Measurements from ENCODE around the gene DAPK2. TPM values are rescaled to one million over a fixed set of nuclear protein-coding genes. Genes with fewer than 3 reads are reported as not detected.
A peak's percentile ranks its signal among the peaks of the same experiment; 100 is the strongest.

The DAPK2 gene
- polyA plus RNA-seq, 3 donors = 3.9 to 4.9 (median 4.3) TPM

DNA sequence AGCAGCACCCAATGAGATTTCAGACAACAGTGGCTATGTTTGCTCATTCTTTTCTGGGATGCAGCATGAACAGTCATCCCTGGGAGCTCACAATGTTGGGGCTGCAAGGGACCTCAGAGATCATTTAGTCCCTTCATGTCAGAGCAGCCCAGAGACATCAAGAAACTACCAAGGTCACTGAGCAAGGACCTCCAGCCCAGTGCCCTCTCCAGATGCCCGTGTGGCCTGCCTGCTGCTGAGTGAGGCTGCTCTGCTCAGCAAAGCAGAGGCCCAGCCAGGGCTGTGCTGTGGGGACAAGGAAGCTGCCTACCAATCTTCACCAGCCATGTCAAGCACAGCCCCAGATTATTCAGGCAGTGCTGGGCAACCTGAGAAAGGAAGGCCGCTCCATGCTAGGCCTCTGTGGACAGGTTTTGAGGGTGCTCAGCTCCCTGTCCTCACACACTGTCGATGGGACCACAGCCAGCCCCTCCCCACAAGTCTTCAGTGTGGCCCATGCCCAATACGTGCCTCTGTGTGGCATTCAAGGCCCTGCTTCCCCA, 99.7 kb downstream of the DAPK2 start:
- no peak for DNase-seq (ENCODE audit: low read depth in 3 of 3, low spot score in 2 of 3)

DNA sequence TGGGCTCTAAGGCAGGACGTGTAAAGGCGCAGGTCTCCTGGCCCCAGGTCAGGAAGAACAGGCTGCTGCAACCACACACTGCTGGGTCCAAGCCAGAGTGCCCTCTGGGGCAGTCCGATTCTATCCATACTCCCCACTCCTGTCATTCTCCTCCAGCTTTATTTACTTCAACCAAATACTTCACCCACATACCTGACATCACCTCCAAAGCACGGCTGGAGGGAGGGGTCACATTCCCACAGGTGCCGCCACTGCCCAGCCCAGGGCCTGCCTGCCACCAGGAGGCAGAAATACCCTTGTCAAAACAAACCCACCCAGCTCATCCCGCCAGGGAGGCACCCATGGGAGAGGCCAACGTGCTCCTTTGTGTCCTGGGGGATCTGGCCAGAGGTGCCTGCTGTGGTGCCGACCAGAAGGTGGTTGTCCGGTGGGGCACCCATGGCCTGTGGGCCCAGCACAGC, 100.4 kb downstream of the DAPK2 start:
- DNase-seq (ENCODE audit: low read depth in 3 of 3, low spot score in 2 of 3) = no peak

DNA sequence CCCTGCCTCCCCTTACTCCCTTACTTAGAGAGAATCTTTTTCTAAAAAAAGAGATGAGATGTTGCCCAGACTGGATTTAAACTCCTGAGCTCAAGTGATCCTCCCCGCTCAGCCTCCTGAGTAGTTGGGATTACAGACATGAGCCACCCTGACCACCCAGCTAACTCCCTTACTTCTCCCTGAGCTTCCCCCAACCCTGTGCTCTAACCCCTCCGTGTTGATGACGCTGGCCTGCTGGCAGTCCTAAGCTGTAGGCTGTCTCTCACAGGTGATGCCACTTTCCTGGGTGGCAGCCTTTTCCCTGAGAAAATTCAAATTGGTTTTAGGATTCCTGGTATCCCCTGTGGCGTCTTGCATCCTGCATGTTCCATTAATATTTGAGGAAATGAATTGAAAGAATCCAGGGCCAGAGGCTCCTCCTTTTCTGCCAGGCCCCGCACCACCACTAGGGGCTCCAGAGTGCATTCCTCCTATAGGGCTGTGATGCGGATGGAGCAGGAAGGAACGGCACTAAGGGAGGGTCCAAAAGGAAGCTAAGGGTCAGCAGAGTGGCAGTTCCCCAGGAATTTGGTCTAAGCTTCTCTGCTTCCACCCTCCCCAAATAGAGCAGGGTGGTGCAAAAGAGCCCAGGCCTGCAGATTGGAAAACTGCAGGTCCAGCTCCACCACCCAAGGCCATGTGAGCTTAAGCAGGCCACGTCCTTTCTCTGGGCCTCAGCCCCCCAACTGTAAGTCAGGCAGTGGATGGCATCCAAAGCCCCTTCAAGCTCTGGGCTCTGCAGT, 101.1 kb downstream of the DAPK2 start:
- peak in 2 of 3 donors; percentile 36 to 45 for DNase-seq (ENCODE audit: low read depth in 3 of 3, low spot score in 2 of 3)

DNA sequence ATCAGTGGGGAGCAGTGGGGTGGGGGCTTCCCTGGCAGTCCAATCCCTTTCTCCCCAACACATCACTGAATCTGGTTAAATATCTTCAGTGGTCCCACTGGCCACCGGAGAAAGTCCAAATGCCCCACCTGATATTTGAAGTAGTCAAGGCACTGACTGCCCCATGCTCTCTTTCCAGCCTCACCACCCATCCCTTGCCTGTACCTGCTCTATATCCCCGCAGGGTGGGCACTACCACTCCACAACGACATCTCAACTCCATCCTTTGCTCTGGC, 101.7 kb downstream of the DAPK2 start:
- DNase-seq (ENCODE audit: low read depth in 3 of 3, low spot score in 2 of 3) = no peak

DNA sequence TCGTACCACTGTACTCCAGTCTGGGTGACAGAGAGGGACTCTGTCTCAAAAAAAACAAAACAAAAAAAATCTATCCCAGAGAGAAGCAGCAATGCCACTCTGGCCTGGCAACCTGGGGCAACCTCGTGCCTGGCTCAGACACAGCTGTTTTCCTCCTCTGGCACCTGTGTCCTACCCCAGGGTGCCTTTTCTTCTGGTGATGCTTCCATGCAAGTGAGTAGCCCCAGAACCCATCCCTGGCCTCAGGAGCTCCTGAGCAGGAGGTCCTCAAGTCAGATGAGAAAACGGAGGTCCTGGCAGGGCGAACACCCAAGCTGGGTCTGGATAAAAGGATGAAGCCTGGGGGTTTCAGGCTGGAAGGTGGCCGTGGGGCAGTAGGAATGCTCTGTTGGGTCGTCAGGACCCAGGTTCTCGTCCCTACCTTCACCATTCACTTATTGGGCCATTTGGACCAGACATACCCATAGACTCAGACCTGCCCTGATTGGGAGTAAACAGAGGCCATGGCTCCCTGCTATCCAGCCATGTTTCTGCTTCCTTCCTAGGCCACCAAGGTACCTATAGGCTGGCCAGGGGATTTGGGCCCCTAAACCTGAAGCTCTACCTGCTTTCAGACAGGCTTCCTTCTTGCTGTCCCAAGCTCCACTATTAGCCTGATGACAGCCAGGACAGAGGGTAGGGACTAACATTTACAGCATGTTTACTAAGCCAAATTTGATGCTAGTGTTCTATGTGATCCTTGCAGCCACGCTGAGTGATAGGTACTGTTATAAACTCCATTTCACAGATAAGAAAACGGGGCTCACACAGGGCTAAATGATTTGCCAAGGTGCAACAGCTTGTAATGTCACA, 102.2 kb downstream of the DAPK2 start:
- DNase-seq (ENCODE audit: low read depth in 3 of 3, low spot score in 2 of 3) = no peak

DNA sequence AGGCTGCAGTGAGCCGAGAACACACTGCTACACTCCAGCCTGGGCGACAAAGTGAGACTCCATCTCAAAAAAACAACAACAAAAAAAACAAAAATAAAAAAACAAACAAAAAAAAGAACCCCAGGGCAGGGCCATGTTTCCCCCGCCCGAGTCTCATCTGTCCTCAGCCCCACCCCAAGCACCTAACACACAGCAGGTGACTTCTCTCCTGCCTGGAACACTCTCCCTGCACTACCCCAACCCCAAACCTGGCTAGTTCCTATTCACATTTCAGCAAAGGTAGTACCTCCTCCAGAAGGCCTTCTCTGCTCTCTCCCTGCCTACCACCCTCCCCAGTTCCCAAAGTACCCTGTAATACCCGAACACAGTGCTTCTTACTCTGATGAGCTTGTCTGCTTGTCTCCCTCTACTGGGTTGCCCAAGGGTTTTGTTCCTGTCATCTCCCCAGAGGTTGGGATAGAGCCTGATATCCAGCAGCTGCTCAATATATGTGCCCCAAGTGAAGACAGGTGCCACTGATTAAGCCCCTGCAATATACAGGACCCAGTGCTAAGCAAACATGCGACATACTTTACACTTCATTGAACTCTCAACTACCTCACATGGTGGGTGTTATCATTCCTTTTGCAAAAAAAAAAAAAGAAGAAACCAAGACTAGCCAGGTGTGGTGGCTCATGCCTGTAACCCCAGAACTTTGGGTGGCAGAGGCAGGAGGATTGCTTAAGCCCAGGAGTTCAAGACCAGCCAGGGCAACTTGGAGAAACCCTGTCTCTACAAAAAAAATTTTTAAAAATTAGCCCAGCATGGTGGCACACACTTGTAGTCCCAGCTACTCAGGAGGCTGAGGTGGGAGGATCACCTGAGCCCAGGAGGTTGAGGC, 103.6 kb downstream of the DAPK2 start:
- DNase-seq (ENCODE audit: low read depth in 3 of 3, low spot score in 2 of 3) = no peak

DNA sequence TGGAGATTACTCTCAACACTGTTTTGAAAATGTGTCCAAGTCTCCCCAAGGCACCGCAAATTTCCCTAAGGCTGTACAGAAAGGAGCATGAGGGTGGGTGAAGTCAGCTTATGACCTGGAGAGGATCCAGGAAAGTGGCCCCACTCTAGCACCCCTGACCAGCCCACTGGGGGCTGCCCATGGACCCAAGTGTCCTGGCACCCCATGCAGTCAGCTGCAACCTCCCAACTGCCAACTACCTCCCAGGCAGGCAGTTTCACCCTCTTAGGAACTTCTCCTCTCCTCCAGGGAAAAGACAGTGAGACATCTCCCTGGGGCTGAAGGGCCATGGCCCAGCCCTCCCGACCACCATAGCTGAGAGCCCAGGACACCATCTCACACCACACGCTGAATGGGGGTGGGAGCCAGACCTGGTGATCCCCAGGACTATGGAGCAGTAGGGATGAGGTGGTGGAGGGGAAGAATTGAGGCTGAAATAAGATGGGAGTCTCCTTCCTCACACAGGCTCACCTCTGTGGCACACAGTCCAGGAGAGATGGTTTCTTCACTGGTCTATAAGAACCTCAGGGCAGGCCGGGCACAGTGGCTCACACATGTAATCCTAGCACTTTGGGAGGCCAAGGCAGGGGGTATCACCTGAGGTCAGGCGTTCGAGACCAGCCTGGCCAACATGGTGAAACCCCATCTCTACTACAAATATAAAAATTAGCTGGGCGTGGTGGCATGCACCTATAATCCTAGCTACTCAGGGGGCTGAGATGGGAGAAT, 104.4 kb downstream of the DAPK2 start:
- DNase-seq (ENCODE audit: low read depth in 3 of 3, low spot score in 2 of 3) = no peak

DNA sequence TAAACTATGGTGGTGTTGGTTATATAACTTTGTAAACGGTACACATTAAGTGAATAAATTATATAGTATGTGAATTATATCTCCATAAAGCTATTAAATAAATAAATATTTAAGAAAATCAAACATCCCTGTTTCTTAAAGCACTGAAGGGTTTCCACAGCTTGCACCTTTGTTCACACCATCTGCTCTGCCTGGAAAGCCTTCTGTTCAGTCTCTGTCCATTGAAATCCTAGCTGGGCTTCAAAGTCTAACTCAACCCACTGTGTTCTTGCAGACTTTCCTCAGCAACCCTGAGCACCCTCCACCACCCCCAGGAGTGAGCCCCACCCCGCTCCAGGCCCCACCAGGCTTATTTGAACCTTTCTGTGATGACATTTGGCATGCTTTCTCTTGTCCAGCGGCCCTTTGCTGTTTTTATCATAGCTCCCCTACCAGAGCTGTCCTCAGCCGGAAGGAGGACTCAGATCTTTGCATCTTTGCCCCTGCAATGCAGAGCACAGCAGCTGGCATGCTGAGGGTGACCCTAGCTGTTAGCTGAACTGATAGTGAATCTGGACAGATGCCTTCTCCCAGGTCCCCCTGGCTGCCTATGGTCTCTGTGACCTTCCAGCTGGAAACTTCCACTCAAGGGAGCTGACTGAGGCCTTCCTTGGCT, 105.2 kb downstream of the DAPK2 start:
- no peak for DNase-seq (ENCODE audit: low read depth in 3 of 3, low spot score in 2 of 3)

DNA sequence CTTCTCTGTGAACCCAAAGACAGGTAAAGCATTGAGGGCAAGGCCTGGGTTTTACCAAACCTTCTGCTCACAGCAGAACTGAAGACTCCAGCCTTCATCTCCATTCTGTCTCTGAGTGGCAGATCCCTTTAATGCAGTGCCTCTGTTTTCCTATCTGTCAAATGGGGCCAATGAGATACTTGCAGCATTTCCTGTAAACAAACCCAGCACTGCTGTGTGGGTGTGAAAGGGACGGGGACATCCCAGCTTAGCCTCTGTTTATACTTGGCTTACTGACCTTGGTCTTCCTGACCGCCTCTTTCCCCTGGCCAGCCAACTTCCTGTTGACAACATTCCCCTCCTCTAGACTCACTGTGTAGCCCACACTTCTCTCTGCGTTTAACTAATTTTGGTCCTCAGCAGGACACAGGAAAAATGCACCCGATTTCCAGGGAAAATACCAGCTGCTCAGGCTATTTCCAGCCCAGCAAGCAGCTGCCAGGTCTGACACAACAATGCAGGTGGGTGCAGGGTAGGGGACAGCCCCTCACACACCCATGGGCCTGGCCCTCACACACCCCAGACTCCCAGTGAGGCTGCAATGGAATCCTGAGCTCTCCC, 106.7 kb downstream of the DAPK2 start:
- DNase-seq (ENCODE audit: low read depth in 3 of 3, low spot score in 2 of 3) = no peak

DNA sequence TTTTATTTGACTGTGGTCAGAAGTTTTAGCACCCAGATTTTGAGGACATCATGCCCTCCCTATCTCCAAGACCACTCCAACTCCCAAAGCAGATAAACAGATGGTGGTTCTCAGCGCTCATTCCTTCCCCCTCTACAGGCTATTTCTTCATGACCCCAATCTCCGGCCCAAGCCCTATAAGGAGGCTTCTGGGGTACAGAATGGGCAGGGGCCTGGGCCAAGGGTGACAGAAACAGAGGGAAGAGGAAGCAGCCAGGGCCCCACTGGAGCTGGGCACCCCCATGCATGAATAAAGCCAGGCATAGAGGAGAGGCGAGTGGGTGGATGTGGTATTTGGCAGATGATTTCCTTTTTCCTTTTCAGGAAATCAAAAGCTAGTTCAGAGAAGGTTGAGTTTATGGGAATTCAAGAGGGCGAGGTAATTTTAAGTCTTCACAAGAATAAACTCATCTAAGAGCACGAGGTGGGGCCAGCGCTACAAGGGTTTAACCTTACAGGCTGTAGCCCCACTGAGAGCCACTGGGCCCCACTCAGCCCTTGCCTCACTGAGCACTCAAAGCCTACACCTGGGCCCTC, 107.7 kb downstream of the DAPK2 start:
- no peak for DNase-seq (ENCODE audit: low read depth in 3 of 3, low spot score in 2 of 3)

DNA sequence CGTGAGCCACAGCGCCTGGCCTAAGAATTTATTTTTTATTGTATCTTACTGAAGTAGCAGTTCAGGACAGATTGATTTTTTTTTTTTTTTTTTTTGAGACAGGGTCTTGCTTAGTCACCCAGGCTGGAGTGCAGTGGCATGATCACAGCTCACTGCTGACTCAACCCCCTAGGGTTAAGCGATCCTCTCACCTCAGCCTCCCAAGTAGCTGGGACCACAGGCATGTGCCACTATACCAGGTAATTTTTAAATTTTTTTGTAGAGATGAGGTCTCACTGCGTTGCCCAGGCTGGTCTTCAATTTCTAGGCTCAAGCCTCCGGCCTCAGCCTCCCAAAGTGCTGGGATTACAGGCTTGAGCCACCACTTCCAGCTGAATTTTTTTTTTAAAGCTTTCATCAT, 112.8 kb downstream of the DAPK2 start:
- DNase-seq (ENCODE audit: low read depth in 3 of 3, low spot score in 2 of 3) = no peak

DNA sequence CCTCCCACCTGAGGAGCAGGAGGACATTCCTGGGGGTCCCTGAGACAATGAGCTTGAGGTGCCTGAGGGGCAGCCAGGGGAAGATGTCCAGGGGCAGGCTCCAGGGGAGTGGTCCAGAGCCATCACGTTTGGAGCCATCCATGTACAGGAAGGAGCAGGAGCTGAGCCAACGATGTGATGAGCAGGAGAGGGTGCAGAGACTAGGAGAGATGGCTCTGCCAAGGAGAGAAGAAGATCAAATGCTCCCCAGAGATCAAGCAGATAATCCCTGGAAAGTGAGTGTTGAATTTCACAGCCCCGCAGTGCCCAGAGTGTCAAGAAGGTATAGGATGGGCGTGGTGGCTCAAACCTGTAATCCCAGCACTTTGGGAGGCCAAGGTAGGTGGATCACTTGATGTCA, 114.7 kb downstream of the DAPK2 start:
- no peak for DNase-seq (ENCODE audit: low read depth in 3 of 3, low spot score in 2 of 3)

DNA sequence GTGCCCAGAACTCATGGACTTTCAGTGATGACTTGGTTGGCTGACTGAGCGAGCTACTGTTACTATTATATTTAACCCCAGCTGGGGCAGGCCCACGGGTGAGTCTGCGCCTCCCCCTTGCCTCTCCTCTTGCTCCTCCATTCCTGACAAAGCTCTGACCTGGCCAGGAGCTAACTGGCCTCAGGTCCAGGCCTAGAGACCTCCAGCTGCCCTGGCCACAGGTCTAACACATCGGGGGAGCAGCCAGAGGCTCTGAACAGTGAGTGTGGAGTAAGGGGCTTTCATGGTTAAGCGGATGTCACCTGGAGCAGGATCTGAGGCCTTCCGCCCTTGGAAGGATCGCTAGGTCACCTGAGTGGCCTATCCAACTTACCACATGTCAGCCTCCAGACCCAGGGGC, 116.3 kb downstream of the DAPK2 start:
- DNase-seq (ENCODE audit: low read depth in 3 of 3, low spot score in 2 of 3) = no peak

DNA sequence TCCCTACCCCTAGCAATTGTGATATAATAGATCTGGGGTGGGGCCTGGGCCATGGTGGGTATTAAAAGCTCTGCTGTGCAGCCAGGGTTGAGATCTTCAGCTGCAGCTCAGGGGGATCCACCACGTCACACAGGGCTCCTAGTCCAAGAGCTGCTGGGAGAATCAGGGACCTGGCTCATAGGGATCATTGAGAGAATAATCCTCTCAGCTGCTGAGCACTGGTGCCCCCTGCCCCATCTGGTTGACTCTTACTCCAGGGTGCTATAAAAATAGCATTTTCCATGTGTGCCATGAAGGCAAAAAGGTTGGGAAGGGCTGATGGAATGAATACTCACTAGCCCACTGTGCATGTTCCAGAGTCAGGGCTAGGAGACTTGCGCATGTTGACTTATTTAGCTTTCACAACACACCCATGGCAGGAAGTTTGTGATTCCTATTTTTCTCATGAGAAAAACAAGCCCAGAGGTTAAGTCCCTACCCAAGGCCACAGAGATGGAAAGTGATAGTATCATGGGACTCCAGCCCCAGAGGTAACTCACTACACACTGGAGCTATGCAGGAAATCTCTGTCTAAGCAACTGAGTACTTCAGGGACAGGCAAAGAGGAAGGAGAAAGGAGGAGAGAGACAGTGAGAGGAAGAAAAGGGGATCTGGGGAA, 118.0 kb downstream of the DAPK2 start:
- DNase-seq (ENCODE audit: low read depth in 3 of 3, low spot score in 2 of 3) = no peak

DNA sequence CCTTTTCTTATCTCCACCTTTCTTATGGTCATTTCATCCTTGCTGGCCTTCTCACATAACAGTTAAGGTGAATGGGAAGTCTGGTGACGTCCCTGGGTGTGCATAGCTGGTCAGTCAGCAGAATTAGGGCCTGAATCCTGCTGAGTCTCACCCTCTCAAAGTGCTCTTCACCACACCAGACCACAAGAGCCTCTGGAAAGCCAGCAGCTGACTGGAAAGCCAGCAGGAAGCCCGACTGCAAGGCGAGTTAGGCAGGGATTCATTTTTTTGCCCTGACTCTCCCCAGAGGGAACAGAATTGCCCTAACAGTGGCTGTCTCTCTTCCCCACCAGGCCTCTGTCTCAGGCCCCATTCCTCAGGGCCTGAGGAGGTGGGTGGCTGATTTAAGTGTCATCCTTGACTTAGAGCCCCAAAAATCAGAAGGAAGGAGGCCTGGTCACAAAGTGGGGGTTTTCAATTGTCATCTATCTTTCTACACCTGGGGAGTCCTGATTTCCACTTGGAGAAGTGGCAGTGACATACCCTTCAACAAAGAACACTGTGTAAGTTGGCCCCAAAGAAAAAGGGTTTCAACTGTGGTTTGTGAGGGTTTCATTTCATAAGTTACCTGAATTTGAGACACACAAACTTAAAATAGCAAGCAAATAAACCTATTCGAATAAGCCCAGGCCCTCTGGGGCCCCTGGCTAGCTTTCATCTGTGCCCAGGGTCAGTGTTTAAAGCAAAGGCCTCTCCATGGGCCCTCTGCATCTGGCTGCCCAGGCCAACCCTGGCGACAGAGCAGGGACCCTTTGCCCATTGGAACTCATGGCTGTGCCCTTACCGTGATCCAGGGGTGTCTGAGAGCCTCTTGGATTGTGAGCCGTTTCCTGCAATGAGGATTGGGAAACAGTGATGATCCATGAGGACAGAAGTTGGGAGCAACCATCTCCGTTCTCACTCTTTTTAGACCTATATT, 122.0 kb downstream of the DAPK2 start:
- no peak for DNase-seq (ENCODE audit: low read depth in 3 of 3, low spot score in 2 of 3)

DNA sequence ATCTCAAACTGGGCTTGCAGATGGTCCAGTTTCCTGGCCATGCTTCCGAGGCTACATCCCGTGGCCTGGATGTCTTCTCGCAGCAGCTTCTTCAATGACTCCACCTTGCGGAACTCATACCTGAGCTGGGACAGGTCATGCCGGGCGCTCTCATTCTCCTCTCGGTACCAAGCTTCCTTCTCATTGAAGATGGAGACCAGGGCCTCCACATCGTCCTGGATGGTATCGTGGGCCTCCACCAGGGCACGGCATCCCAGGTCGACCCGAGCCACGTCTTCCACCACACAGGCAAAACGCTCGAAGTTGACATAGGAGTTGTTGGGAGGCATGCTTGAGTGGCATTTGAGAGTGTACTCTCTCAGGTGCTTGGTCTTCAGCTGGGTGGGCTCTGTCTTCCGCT, 123.4 kb downstream of the DAPK2 start:
- no peak for DNase-seq (ENCODE audit: low read depth in 3 of 3, low spot score in 2 of 3)

DNA sequence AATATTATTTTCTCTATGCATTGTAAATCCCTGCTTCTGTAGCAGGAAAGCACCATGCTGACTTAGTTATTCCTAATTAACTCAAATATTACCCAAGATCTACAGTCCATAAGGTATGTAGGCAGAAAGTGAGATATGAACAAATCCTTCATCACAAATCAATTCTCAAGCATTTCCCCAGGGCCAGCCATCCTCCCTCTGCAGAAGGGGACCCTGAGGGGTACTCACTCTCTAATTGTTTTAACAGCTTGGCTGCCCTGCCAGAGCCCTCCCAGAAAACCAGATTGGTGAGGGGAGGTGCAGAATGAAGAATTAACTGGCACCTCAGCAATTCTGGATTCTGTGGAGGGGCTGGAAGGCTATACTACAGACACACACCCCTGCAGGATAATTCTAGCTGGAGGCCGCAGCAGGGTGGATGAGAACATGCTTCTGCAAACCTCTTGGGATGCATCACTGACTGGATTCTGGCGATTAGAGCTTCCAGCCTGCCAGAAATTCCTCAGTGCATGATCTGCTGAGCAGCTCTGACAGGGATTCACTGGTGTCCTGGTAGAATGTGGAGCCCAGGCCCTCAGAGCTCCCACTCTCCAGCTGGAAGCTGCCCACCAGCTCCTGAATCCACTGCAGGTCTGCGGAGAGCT, 123.9 kb downstream of the DAPK2 start:
- no peak for DNase-seq (ENCODE audit: low read depth in 3 of 3, low spot score in 2 of 3)
